ENCODE results near the gene IGFBP1. TPM values are rescaled to one million over a fixed set of nuclear protein-coding genes. Genes with fewer than 3 reads are reported as not detected.

Gene IGFBP1
- total and polyA plus RNA-seq, 9 of the 15 experiments (the other 6 are each of a cell fraction or from before 2014, with no cell fraction given) = not detected

- H3K4me2 ChIP-seq (ENCODE audit: insufficient read depth, low read length) = no peak overlapping the region
- H4K20me1 ChIP-seq (replicated peaks; ENCODE audit: control insufficient read depth, insufficient read depth, low read length) = no peaks in the 10 kb centered on the region
- TF ChIP-seq RFX5 (IDR thresholded peaks at IDR 0.05; ENCODE audit: low read depth, low read length) (no peak), CHD4 (IDR thresholded peaks at IDR 0.05; ENCODE audit: insufficient read depth, insufficient replicate concordance, low read depth, low read length, poor library complexity, severe bottlenecking) (no peak), HDAC1 (IDR thresholded peaks at IDR 0.05) (no peak), ZNF23 (CRISPR knock-in tag; IDR thresholded peaks at IDR 0.05) (no peak), RHOXF2B (CRISPR knock-in tag; conservative IDR thresholded peaks at IDR 0.05) (no peak), POLR3A (IDR thresholded peaks at IDR 0.05; ENCODE audit: borderline replicate concordance, extremely low read depth, insufficient read depth, insufficient read length) (no peak), PURB (CRISPR knock-in tag; IDR thresholded peaks at IDR 0.05; ENCODE audit: low read depth) (no peak), EHMT2 (IDR thresholded peaks at IDR 0.05) (no peak)
- no peaks in the 10 kb centered on the region for H3K27me3 ChIP-seq (ENCODE audit: control insufficient read depth in 2 of 2, insufficient read depth in 2 of 2, low read length in 2 of 2)
- no peak overlapping the region for H2AFZ ChIP-seq (ENCODE audit: low read depth, low read length)
- no peak overlapping the region for H3K9ac ChIP-seq (ENCODE audit: insufficient read depth in 1 of 2, low read depth in 2 of 2, low read length in 2 of 2)
- ChIA-PET CTCF (ENCODE audit: low intra/inter-chr PET ratio) (no interaction called here), POLR2A (no interaction called here)
- no peaks in the 10 kb centered on the region for H3K79me2 ChIP-seq (ENCODE audit: control insufficient read depth, insufficient read depth, low read length)
- no peaks in the 10 kb centered on the region for H3K9me3 ChIP-seq (replicated peaks; ENCODE audit: control insufficient read depth, insufficient read depth, low read depth, low read length)
- FAIRE-seq = no peak
- H3K36me3 ChIP-seq (ENCODE audit: control insufficient read depth, insufficient read depth, low read length) = no peaks in the 10 kb centered on the region
- no TSS peak for BruUV-seq (replicated peaks)
- no peak for DNase-seq (ENCODE audit: extremely low read depth in 1 of 4, low spot score in 3 of 4)
- ATAC-seq = no peak
- no peaks in the 10 kb centered on the region for H3K4me1 ChIP-seq (replicated peaks in 1 of 2; ENCODE audit: control insufficient read depth in 2 of 2, insufficient read depth in 2 of 2, low read length in 2 of 2)
- in situ Hi-C loops (cut with MboI) = no loop called here
- no peak overlapping the region for H3K27ac ChIP-seq (ENCODE audit: extremely low read depth, low read depth, low read length)
- intact Hi-C loops (cut with micrococcal nuclease) = no loop called here
- no peak overlapping the region for H3K4me3 ChIP-seq
- H3K9me1 ChIP-seq (ENCODE audit: control insufficient read depth, insufficient read depth, low read length) = no peaks in the 10 kb centered on the region
Observed at GRCh38 chr7:45930967-45931366, 42.7 kb downstream of the IGFBP1 start.

- no peaks in the 10 kb centered on the region for H3K79me2 ChIP-seq (ENCODE audit: control insufficient read depth, insufficient read depth, low read length)
- intact Hi-C loops (cut with micrococcal nuclease) = no loop called here
- H3K27me3 ChIP-seq (ENCODE audit: control insufficient read depth in 2 of 2, insufficient read depth in 2 of 2, low read length in 2 of 2) = no peaks in the 10 kb centered on the region
- H4K20me1 ChIP-seq (replicated peaks; ENCODE audit: control insufficient read depth, insufficient read depth, low read length) = no peaks in the 10 kb centered on the region
- DNase-seq (ENCODE audit: extremely low read depth in 1 of 4, low spot score in 3 of 4) (no peak), ATAC-seq (no peak), FAIRE-seq (no peak)
- H3K4me3 ChIP-seq = no peak overlapping the region
- no peaks in the 10 kb centered on the region for H3K36me3 ChIP-seq (ENCODE audit: control insufficient read depth, insufficient read depth, low read length)
- H3K4me1 ChIP-seq (replicated peaks in 1 of 2; ENCODE audit: control insufficient read depth in 2 of 2, insufficient read depth in 2 of 2, low read length in 2 of 2) = no peaks in the 10 kb centered on the region
- H3K4me2 ChIP-seq (ENCODE audit: insufficient read depth, low read length) = no peak overlapping the region
- no peaks in the 10 kb centered on the region for H3K9me1 ChIP-seq (ENCODE audit: control insufficient read depth, insufficient read depth, low read length)
- H3K9me3 ChIP-seq (replicated peaks; ENCODE audit: control insufficient read depth, insufficient read depth, low read depth, low read length) = no peaks in the 10 kb centered on the region
- H3K27ac ChIP-seq (ENCODE audit: extremely low read depth, low read depth, low read length) = no peak overlapping the region
- POLR2A ChIA-PET = no interaction called here
- no peak for TF ChIP-seq SRSF9 (IDR thresholded peaks at IDR 0.05; ENCODE audit: borderline replicate concordance, low read depth, low read length)
- TF ChIP-seq POLR2AphosphoS5 (IDR thresholded peaks at IDR 0.05; ENCODE audit: control insufficient read depth, insufficient read depth, low read depth, low read length) = no peak
- TF ChIP-seq BRD9 (IDR thresholded peaks at IDR 0.05; ENCODE audit: low read depth, partially characterized antibody) = no peak
- no peak for TF ChIP-seq SRF (CRISPR knock-in tag; IDR thresholded peaks at IDR 0.05)
- TF ChIP-seq YY1 (IDR thresholded peaks at IDR 0.05; ENCODE audit: borderline replicate concordance in 1 of 3, control insufficient read depth in 1 of 3, extremely low read depth in 1 of 3, insufficient read depth in 3 of 3, insufficient read length in 1 of 3, insufficient replicate concordance in 2 of 3, low read depth in 1 of 3, low read length in 2 of 3) = no peak
- no TSS peak for BruUV-seq (replicated peaks)
- H2AFZ ChIP-seq (ENCODE audit: low read depth, low read length) = no peak overlapping the region
- H3K9ac ChIP-seq (ENCODE audit: insufficient read depth in 1 of 2, low read depth in 2 of 2, low read length in 2 of 2) = no peak overlapping the region
- 0% methylated on average over 6 of the region's 6 CpGs for WGBS (ENCODE audit: insufficient coverage, low coverage, missing lambda C conversion rate)
- in situ Hi-C loops (cut with MboI) = no loop called here
- CTCF ChIA-PET (ENCODE audit: low intra/inter-chr PET ratio) = no interaction called here
Observed at GRCh38 chr7:45937301-45937700, 49.0 kb downstream of the IGFBP1 start.

Measured in K562 (cell line).